GM21390 (cell line): Measurements from ENCODE around the gene PITPNC1.
"Not testable (repeated sequence)": the region's sequence is repeated elsewhere in the genome, so short reads cannot be mapped to it uniquely, and the experiment has no call there.

Experiments used
- ATAC-seq: cut with Tn5 transposase; IDR thresholded peaks from one replicate; pipeline ENCODE4 v1.9.1; 2021; ENCODE audit not compliant: unreplicated experiment

Gene PITPNC1

DNA sequence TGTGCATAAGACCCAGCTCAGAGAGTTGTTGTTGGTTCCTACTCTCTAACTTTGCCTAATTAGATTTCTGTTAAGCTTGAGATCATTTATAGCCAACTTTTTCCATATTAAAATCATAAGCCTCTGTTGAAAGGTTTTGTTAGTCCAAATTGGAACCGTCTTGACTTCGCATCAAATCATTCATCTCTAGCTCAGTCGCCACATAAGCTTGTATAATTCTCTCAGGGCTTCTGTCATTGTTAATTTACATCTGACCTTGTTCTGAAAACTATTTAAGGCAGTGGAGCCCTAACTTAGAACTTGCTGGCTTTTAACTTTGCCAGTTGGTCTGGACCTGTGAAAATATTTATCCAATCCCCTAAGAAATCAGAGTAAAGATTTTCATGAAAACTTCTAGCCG, 107.2 kb downstream of the PITPNC1 start:
- ATAC-seq: no peak

DNA sequence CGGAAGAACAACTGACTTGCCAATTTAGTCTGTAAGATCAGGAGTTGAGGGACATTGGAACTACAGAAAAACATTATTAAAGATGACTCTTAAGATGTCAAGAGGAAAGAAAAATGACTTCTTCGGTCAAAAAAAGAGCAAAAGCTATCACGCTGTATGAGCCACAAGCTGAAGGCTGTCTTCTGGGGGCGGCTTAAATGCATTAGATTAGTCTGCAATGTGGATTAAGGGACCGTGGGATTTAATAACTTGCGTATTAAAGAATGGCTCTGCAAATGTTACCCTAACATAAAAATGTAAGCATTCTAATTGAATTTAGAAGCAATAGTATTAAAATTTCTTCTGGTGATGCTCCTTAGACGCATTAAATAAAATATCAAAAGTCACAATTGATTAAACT, 108.6 kb downstream of the PITPNC1 start:
- ATAC-seq: no peak

DNA sequence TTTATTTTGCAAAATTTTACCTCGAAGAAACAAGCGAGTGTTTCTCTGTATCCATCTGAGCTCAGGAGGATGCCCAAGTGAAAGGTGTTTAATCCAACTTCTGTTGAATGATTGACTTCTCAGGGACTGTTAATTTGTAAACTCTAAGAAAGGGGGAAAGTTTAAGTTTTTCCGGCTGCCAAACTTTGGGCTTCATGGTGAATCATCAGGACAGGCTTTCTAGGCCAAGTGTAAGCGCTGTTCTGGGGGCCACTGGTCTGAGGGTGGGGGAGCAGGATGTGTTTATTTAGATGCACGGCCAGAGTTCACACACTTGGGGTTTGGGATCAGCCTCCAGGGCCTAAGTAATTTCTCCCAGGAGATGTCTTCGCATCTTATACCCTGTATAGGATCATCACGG, 110.4 kb downstream of the PITPNC1 start:
- ATAC-seq: no peak

DNA sequence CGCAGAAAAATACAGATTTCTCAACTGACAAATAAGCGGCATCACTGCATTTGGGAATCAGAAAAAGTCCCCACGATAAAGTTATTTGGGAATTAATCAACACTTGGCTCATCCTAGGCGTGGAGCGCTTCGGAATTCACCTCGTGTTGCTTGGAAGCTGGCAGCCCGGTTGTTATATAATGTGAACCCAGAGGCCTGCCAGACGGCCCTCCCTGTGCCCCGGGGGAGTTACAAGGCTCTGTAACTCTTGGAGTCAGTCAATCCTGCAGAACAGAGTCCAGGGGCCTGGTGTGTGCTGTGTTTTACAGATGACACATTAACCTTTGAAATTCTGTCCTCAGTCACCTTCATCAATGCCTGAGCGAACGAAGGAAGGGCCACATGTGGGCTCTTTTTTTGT, 111.1 kb downstream of the PITPNC1 start:
- ATAC-seq: no peak

DNA sequence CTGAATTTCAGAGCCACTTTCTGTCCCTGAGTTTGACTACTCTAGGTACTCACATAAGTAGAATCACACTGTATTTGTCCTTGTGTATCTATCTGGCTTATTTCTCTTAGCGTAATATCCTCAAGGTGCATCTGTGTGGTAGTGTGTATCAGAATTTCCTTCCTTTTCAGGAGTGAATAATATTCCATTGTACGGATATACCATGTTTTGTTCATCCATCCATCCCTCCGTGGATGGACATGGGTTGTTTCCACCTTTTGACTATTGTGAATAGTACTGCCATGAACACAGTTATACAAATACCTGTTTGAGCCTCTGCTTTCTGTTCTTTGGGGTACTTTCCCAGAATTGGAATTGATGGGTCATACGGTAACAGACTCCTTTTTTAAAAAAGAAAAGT, 111.7 kb downstream of the PITPNC1 start:
- no peak for ATAC-seq

DNA sequence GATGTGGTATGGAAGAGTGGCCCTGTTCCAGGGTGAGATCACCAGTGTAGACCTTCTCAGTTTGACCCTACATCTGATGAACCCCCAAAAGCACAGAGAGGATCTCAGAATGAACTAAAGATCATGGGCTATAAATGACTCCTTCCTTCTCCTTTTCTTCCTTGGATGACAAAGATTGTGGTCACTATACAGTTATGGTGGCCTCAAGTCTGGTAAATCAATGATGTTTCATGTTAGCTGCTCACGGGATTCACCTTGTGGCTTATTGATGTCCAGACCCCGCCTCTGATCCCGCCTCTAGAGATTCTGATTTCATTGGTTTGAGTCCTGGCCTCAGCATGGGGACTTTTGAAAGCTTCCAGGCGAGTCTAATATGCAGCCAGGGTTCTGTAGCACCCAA, 112.2 kb downstream of the PITPNC1 start:
- ATAC-seq: no peak

DNA sequence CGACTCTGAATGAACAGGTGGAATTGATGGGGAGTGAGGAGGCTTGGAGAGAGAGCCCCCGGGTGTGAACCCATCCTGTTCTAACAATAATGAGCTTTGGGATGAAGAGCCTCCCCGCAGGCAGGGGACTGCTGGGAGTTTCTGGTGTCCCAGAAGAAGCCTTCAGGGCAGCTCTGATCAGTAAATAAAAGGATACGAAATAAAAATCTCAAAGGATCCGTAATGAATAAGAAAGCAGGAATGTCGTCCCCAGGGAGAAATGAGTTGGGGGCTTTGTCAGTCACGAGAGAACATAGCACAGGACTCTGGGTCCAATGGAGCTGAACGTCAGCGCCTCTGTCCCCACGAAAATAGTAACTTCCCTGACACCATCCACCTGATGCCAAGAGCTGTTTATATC, 113.4 kb downstream of the PITPNC1 start:
- ATAC-seq: no peak

DNA sequence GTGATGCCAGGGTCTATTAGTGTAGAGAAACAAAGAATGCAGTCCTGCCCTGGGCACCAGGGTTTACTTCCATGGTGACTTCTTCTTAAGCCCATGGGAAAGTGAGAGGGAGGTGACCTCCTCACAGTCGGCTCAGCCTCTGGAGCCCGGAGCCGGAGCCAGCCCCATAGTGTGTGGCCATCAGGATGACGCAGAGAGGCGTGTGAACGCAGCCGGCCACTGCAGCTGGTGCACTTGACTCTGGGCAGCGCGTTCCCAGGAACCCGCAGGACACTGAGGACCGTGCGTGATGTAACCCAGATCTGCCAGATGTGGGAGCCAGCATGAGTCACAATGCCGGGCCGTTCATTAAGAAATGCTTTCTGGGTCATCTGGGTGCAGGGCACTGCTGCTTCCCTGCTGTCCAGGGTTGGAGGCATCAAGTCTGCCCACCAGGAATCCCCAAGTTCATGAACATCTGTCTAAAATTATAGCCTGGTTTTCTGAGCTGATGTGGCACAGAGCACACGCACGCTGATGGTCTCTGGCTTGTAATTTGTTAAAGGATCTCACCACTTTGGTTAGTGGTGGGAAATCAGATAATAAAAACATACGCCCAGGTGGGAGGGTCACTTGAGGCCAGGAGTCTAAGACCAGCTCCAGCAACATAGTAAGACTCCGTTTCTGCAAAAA, 114.1 kb downstream of the PITPNC1 start:
- ATAC-seq: no peak

DNA sequence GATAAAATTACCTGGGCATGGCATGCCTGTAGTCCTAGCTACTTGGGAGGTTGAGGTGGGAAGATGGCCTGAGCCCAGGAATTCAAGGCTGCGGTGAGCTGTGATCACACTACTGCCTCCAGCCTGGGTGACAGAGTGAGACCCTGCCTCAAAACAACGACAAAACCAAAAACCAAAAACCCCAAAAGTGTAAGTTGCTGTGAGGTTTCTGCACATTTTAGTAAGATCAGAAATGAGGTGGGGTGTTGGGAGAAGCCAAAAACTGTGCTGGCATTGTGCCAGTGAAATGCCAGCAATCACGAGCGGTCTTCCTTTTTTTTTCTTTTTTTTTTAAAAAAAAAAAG, 114.6 kb downstream of the PITPNC1 start:
- ATAC-seq: no peak

DNA sequence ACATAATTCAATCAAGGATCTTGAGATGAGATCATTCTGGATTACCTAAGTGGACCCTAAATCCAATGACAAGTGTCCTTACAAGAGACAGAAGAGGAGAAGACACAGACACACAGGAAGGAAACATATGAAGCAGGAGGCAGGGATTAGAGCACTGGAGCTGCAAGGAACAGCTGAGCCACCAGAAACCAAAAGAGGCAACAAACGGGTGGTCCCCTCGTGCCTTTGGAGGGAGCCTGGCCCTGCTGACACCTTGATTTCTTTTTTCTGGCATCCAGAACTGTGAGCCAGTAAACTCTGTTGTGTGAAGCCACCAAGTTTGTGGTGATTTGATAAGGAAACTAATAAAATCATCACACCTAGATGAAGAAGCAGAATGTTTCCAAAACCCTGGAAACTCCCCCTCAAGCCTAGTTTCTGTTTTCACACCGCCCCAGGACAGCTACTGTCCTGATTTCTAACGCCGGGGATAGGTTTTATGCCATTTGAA, 115.2 kb downstream of the PITPNC1 start:
- no peak for ATAC-seq

DNA sequence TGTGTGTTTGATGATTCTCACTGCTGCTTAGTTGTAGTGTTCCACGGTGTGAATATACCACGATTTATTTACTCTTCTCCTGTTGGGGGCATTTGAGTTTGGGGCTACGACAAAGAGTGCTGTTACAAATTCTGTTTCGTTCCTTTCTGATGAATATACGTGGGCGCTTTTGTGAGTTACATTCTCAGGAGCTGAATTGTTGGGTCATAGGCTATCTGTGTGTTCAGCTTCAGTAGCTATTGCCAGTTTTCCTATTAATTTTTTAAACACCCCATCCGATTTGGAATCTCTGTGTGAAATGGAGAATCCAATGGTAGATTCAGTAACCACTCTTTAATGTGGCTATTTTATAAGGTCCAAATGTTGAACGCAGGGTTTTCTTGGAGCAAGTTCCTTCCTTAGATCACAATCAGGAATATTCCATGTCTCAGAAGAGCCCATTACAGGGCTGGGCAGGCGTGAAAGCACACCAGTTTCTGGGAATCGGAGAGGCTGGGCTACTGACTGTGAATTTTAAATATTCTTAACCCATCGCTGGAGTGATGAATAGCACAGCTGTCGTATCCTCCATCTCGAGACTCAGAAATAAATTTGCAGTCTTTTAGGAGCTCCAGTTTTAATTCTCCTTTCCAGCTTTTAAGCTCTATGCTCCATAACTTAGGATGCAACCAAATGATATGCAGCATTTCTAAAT, 115.9 kb downstream of the PITPNC1 start:
- no peak for ATAC-seq

DNA sequence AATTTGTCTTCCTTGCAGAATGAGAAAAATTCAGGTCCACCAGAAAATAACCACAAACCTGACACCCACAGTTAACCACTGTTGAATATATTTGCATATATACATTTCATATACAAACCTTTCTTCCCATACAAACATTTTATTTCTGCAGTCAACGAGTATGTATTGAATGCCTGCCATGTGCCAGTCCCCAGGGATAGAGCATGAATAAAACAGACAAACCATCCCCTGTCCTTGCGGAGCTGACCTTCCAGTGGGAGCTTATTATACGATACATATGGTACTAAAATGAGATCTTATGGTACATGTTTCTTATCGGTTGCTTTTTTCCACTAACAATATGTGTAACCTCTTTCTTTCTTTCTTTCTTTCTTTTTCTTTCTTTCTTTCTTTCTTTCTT, 116.7 kb downstream of the PITPNC1 start:
- ATAC-seq: no peak

DNA sequence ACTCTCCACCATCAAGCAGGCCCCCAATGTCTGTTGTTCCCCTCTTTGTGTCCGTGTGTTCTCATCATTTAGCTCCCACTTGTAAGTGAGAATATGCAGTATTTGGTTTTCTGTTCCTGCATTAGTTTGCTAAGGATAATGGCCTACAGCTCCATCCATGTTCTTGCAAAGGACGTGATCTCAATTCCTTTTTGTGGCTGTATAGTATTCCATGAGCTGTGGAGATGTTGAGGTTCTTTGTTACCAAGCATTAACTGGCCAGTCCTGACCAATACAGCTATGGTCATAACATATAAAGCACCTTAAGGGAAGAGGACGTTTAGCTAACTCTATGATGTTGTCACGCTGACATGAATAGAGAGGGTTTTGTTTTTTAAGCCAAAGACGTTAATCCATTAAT, 118.5 kb downstream of the PITPNC1 start:
- ATAC-seq: not testable (repeated sequence)

DNA sequence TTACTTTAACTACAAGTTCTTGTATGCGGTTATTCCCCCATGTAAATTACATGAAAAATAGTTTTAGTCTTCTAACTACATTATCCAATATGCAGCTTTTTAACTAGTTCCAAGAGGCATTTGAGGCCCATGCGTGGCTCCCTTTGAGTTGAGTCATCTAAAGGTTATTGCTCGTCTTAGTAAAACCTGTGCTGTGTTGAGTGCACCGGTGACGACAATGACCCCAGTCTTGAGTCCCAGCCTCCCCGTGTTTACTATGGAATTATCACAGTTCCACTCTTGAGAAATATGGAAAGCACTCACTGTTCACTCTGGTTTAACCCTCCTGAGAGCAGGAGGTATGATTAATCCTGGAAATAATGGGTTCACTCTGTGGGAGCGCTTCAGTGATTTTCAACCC, 119.2 kb downstream of the PITPNC1 start:
- ATAC-seq: no peak

DNA sequence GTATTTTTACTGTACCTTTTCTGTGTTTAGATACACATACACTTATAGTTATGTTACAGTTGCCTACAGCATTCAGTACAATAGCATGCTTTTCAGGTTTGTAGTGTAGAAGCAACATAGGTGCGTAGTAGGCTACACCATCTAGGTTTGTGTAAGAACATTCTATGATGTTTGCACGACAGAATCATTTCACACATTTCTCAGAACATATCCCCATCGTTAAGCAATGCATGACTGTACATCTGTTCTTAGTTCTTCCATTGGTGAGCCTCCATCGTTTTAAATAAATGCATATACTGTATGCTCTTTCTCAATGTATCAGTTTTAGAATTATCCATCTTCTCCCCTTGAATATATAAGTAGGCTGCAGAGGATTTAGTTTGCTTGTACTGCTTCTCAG, 122.6 kb downstream of the PITPNC1 start:
- ATAC-seq: no peak

DNA sequence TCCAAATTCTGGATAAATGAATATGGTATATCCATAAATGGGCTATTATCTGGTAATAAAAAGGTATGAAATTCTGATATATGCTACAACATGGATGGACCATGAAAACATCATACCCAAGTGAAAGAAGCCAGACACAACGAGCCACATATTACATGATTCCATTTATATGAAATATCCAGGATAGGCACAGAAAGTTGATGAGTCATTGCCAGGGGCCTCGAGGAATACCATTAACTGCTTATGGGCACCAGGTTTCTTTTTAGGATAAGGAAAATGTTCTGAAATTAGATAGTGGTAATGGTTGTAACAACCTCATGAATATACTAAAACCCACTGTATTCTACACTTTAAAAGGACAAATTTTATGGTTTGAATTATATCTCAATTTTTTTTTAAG, 123.2 kb downstream of the PITPNC1 start:
- ATAC-seq: no peak

DNA sequence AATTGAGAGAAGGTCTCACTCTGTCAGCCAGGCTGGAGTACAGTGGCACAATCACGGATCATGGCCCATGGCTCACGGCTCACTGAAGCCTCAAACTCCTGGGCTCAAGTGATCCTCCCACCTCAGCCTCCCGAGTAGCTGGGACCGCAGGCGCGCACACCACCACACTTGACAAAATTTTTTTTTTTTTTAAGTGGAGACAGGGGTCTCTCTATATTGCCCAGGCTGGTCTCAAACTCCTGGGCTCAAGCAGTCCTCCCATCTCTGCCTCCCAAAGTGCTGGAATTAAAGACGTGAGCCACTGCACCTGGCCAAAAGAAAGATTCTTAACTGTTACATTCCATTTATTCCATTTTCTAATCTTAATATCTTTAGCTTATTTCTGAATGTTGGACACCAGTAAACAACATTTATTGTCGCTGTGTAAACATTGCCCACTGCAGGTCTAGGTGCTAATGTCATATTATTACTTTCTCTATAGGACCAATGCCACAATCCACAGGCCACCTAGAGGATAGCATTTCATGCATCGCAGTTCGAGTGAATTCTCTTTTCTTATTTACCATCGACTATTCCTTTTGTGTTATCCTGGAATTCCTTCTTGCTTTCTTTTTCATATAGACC, 123.7 kb downstream of the PITPNC1 start:
- no peak for ATAC-seq

DNA sequence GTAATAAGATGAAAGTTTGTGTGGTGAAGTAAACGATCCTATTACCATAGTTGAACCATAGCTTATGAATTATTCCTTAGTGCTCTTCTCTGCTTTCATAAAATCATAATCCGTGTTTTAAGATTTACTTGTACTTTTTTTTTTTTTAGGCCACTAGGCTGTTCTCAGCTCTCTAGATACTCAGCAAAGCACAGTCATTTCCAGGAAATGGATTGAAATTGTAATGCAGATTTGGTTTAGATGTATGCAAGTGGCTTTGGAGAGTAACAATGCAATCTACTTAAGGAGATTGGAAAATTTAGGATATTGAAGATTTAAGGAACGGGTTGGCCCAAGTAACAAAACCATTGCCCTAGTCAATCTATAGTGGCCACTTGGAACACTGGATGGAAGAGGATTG, 125.1 kb downstream of the PITPNC1 start:
- no peak for ATAC-seq

DNA sequence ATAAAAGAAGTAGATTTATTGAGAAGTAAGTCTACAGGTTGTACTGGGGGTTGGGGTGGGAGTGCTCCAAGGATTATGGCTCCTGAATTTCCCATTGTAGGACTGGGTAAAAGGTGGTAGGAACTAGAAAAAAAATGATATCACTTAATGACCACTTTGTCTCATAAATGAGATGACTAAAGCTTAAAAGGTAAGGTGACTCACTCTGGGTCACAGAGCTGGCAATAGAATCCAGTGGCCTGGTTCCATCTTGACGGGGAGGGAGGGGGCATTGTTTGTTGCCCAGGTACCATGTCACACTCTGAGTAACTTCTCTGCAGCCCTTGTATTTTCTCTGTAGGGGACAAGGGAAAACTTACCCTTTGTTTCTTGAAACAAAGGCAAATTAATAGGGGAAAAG, 126.1 kb downstream of the PITPNC1 start:
- no peak for ATAC-seq

DNA sequence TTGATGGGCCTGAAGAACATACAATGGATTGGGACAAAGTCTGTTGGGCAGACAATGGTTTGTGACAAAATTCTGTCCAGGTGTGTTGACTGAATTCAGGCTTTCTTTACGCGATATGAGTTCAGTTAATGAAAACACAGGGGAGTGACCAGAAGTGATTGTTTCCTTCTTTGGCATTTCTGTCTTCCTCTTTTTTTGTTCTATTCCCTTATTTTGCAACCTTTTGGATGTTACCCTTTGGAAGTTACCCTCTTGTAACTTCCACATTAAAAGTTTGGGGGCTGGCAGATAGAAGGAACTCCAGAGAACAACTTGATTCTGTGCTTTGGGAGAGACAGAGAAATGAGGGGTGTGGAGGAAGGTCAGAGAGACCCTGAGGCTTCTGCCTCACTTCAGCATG, 126.7 kb downstream of the PITPNC1 start:
- ATAC-seq: no peak

DNA sequence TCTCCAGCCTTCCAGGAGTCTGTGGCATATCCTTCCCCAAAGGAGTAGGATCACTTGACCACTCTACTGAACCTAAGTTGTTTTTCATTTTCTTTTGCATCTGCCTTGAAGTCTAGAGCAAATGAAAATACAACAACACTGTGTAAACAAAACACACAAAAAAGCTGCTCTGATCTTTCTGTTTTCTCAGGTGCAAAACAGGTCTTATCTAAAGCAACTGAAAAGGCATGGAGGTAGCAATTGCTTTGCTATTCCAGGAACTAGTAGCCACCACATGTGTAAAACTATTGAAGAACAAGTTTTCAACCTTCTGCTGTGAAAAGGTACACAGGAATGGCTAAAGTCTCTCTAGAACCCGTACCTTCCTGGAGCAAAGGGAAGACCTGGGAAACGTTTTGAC, 127.1 kb downstream of the PITPNC1 start:
- ATAC-seq: no peak

DNA sequence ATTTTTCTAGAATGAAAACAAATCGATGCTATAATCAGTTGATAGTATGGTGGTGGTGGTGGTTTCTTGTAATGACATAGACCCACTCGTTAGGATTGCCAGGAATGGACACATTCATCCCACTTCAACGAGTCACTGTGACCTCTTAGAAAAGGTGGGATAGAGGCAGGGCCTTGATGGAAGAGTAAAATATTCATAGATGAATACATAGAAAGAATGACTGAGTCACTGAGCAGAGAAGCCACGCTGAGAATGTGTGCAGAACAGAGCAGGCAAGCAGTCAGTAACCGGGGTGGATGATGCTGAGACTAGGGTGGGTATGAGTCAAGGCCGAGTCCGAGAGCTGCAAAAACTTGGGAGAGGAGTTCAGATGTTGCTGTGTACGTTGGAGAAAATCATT, 129.9 kb downstream of the PITPNC1 start:
- no peak for ATAC-seq
